Measurements from ENCODE around the gene COL27A1. TPM values are rescaled to one million over a fixed set of nuclear protein-coding genes. Genes with fewer than 3 reads are reported as not detected.

The COL27A1 gene
- total RNA-seq, 1 donor from 2014 or later, result 8.0 TPM

DNA sequence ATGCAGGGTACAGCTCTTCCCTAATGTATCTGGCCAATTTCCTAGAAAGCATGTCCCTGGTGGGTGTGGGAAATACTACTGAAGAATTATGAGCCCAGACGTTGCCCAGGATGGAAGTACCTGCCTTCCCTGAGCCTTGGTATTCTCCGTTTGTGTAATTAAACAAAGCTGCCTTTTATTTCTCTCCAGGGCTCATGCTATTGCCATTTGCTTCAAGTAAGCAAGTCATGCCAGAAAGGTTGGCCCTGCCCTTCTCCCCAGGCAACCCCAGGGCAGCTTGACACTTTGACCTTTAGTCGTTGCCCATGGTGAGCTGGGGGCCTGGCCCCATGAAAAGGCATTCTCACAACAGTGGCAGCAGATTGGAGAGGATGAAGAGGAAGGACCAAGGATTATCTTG, 4.4 kb downstream of the COL27A1 start:
- intact Hi-C loops (cut with DNase I), result no loop called here
- no peak for DNase-seq
- no peak for ATAC-seq (ENCODE audit: poor library complexity)

DNA sequence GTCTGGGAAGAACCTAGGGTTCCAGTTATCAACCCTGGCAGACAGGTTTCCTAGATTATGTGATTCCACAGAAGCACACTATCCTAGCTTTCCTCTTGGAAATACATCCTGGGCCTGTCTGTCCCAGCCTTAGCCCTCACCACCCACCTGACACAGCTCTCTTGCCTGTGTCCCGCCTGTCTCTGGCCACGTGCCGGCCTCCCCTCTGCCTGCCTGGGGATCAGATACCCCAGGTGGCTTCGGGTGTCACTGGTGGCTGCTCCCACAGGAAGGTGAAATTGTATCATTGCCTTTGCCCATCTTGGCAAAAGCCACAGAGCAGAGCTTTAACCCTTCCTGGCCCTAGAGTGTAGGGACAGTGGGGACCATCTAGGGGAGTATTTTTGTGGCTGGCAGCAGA, 6.2 kb downstream of the COL27A1 start:
- intact Hi-C loops (cut with DNase I), result no loop called here
- ATAC-seq (ENCODE audit: poor library complexity), result no peak
- DNase-seq, result no peak

DNA sequence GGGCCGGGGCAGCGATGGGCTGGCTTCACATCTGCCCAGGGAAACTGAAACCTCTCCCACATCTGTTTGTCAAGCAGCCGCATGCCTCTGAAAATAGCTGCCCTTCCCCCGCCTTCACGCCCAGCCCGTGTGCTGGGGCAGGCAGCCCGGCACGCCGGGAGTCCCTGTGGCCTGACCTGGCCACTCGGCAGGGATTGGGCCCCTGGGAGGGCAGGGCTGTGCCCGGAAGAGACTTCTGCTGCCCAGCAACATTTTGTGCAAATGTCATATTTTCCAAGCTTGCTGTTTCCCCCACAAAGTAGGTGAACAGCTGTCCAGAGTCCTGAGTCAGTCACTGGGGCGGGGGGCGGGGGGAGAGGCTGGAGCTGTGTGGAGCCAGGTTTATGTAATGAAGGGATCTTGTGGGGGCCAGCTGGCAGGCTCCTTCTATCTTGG, 8.2 kb downstream of the COL27A1 start:
- DNase-seq (peak; percentile 64), ATAC-seq (ENCODE audit: poor library complexity) (peak; percentile 88)
- intact Hi-C loops (cut with DNase I), result no loop called here

DNA sequence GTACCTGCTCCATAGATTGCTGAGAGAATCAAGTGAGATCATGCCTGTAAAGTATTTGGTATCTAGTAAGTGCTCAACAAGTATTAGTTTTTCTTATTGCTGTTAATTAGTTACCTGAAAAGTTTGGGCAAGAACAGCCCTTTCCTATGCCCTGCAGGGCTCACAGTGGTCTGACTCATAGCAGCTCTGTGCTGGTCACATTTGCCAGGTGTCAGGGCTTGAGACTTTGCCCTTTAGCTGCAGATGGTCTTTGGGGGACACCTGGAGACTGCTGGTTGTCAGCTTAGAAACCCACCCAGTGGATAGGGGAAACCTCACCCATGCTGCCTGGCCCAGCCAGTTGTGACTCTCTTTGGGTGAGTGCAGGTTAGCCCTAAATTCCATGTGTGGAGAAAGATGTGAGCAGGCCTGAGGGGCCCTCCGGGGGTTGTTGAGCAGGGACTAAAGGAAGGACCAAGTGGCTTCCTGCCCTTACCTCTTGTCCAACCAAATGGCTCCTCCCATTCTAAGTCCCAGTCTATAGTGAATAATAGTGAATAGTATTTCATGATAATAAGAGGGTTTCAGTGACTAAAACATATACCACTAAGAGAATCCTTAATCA, 9.0 kb downstream of the COL27A1 start:
- ATAC-seq (ENCODE audit: poor library complexity) (no peak), DNase-seq (no peak)
- intact Hi-C loops (cut with DNase I), result no loop called here

DNA sequence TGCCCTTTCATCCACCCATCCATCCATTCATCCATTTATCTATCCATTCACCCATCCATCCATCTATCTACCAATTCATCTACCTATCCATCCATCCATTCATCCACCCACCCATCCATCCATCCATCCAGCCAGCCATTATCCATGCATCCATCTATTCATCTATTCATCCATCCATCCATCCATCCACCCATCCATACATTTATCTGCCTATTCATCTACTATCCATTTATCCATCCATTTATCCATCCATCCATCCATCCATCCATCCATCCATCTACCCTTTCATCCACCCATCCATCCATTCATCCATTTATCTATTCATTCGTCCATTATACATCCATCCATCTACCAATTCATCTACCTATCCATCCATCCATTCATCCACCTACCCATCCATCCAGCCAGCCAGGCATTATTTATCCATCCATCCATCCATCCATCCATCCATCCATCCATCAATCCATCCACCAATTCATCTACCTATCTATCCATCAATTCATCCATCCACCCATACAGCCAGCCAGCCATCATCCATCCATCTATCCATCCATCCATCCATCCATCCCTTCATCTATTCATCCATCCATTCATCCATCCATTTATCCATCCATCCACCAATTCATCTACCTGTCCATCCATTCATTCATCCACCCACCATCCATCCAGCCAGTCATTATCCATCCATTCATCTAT, 10.2 kb downstream of the COL27A1 start:
- ATAC-seq (ENCODE audit: poor library complexity), result no peak
- intact Hi-C loops (cut with DNase I), result no loop called here
- DNase-seq, result no peak

DNA sequence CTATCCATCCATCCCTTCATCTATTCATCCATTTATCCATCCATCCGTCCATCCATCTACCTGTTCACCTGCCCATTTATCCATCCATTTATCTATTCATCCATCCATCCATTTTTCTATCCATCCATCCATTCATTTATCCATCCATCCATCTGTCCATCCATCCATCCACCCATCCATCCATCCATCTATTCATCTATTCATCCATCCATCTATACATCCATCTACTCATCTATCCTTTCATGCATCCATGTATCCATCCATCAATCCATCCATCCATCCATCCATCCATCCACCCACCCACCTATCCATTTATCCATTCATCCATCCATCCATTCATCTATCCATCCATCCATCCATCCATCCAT, 10.8 kb downstream of the COL27A1 start:
- ATAC-seq (ENCODE audit: poor library complexity), result no peak
- intact Hi-C loops (cut with DNase I), result no loop called here
- no peak for DNase-seq

DNA sequence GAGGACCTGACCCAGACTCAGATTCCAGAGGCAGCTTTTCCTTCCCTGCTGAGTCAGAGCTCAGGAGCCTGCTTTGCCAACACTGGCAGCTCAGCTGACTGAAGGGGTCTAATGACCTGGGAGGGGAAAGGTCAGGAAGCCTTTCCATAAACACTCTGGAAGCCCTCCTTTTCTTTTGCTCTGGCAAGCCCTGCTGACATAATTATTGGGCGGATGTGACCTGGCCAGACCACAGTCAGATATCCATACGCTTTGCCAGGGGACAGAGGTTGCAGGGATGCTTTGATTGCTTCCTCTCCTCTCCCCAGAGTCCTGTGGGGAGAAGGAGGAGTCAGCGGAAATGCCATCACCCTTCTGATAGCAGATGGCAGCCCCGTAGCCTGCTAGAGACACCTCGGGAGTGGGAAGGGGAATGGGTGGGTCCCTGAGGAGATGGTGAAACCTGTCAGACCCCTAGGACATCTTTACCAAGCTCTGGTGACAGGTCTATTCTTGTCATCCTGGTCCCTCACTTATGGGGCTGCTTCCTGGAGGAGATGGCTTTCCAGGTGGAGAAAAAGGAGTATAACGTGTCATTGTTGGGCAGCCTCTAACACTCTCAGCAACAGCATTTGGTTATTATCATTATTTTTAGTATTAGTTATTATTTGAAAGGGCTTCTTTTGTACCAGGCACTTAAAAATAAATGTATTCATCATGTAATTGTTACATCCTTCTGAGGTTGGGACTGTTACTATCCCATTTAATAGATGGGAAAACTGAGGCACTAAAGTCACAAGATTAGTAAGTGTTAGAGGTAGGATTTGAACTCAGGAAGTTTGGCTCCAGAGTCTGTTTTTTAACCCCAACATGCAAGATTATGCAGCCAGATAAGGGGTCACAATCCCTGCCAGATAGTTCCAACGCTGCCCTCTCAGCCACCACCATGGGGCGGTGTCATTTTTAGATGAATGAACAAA, 11.6 kb downstream of the COL27A1 start:
- ATAC-seq (ENCODE audit: poor library complexity) (no peak), DNase-seq (no peak)
- intact Hi-C loops (cut with DNase I), result no loop called here

DNA sequence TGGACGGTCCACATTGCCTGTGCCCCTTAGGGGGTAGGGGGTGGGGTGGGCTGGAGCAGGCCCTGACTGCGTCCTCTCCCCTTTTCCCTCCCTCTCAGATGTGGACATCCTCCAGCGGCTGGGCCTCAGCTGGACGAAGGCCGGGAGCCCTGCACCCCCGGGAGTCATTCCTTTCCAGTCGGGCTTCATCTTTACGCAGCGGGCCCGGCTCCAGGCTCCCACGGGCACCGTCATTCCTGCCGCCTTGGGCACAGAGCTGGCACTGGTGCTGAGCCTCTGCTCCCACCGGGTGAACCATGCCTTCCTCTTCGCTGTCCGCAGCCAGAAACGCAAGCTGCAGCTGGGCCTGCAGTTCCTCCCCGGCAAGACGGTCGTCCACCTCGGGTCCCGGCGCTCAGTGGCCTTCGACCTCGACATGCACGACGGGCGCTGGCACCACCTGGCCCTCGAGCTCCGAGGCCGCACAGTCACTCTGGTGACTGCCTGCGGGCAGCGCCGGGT, 12.3 kb downstream of the COL27A1 start:
- DNase-seq (no peak), ATAC-seq (ENCODE audit: poor library complexity) (no peak)
- intact Hi-C loops (cut with DNase I), result no loop called here

DNA sequence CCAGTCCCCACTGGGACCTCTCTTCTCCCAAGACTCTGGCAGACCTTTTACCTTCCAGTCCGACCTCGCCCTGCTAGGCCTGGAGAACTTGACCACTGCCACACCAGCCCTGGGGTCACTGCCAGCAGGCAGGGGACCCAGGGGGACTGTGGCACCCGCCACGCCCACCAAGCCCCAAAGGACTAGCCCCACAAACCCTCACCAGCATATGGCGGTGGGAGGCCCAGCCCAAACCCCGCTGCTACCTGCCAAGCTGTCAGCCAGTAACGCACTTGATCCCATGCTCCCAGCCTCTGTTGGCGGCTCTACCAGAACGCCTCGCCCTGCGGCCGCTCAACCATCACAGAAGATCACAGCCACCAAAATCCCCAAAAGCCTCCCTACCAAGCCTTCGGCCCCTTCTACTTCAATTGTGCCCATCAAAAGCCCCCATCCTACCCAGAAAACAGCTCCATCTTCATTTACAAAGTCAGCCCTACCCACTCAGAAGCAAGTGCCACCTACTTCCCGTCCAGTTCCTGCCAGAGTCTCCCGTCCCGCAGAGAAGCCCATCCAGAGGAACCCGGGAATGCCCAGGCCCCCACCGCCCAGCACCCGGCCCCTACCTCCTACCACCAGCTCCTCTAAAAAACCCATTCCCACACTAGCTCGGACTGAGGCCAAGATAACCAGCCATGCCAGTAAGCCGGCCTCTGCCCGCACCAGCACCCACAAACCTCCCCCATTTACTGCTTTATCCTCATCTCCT, 13.1 kb downstream of the COL27A1 start:
- intact Hi-C loops (cut with DNase I), result no loop called here
- no peak for ATAC-seq (ENCODE audit: poor library complexity)
- no peak for DNase-seq

DNA sequence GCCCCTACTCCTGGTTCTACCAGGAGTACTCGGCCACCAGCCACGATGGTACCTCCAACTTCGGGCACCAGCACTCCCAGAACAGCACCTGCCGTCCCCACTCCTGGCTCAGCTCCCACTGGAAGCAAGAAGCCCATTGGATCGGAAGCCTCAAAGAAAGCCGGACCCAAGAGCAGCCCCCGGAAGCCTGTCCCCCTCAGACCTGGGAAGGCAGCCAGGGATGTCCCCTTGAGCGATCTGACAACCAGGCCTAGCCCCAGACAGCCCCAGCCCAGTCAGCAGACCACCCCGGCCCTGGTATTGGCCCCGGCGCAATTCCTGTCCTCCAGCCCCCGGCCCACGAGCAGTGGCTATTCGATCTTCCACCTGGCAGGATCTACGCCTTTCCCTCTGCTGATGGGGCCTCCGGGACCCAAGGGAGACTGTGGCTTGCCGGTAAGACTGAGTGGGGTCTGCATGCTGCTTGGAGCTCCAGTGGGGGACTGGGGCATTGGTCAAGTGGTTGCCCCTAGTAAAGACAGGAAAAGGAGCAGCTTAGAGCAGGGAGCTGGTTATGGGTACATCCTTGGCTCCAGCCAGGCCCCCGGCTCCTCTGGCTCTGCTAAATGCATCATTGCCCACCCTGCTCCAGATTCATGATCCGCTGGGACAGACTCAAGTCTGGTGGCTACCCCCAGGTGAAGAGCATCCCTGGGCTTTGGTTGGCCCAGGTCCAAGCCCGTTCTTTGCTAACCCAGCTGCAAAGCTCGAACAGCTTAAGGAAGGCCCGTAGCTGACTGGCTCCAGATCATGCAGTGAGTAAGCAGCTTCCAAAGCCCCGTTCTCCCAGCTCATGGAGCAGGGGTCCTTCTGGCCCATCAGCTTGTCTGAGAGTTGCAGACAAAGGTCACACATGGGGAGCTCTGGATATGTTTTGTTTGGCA, 14.0 kb downstream of the COL27A1 start:
- DNase-seq (no peak), ATAC-seq (ENCODE audit: poor library complexity) (peak; percentile 34)
- intact Hi-C loops (cut with DNase I), result no loop called here

DNA sequence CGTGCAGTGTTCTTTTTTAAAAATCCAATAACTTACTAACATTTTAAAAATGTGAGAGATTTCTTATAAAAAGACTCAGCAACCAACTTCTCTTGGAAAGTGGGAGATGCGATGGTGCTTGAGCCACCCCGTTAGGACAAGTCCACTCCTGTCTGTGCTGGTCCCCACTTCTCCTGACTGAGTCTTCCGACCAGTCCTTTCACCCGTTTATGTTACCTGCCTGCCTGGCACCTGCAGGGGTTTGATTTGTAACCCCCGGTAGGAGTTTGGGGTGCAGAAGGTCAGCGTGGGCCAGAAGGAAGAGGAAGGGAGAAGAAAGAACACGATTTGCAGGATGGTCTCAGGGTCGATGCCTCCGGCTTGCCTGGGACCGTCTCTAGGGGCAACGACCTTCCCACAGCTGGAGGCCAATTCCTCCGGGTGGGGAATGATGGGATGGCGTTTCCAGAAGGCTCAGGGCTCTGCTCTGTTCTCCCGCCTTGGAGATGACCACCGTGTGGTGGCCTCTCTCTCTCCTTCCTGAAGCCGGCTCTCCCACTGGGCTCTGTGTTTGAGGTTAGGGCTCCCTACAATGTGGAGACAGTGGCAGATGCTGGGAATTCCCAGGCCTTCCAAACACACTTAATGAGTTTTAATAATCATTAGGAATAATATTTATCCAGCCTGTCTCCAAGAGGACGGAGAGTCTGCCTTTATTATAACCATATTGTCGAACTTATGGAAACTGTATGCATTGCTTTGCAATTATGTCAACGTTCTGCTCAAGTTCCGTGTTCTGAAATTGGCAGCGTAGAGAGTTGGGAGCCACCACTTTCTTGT, 14.8 kb downstream of the COL27A1 start:
- intact Hi-C loops (cut with DNase I), result no loop called here
- DNase-seq (no peak), ATAC-seq (ENCODE audit: poor library complexity) (no peak)

DNA sequence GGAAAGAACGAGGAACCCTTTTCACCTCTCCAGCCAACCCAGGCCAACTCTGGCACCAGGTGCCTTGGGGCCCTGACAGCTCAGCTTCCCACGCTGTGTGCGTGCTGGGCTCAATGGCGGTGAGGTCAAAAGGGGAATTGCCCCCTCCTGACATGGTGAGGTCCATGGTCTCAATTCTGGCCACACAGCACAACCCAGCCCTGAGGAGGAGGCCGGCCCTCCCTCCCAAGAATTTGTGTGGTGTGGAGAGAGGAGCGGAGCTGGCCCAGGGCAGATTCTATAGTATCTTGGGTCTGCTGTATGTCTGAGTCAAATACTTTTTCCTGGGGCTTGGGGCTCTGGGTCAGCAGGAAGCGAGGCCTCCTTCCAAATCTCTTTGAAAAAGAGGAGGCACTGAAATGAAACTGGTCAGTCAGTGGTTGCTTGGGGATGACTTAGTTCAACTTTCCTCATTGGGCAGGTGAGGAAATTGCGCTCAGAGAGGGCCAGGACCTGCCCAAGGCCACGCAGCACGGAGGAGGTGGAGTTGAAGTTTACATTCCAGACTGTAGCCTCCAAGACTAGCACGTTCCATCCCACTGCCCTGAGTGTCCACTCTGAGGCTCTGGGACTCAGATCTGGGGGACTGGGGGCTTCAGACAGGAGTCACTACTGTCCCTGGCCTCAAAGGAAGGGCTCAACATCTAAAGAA, 15.6 kb downstream of the COL27A1 start:
- DNase-seq, result no peak
- ATAC-seq (ENCODE audit: poor library complexity), result no peak
- intact Hi-C loops (cut with DNase I), result no loop called here

DNA sequence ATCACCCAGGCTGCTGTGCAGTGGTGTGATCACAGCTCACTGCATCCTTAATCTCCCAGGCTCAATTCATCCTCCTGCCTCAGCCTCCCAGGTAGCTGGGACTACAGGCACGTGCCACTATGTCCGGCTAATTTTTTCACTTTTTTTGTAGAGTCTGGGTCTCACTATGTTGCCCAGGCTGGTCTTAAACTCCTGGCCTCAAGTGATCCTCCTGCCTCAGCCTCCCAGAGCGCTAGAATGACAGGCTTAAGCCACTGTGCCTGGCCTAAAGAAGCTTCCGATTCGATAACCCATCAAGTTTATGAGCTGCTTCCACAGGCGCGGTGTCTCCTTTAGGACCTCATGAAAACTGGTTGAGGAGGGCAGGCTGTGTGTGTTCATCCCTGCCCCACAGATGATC, 16.2 kb downstream of the COL27A1 start:
- intact Hi-C loops (cut with DNase I), result no loop called here
- DNase-seq (no peak), ATAC-seq (ENCODE audit: poor library complexity) (no peak)

DNA sequence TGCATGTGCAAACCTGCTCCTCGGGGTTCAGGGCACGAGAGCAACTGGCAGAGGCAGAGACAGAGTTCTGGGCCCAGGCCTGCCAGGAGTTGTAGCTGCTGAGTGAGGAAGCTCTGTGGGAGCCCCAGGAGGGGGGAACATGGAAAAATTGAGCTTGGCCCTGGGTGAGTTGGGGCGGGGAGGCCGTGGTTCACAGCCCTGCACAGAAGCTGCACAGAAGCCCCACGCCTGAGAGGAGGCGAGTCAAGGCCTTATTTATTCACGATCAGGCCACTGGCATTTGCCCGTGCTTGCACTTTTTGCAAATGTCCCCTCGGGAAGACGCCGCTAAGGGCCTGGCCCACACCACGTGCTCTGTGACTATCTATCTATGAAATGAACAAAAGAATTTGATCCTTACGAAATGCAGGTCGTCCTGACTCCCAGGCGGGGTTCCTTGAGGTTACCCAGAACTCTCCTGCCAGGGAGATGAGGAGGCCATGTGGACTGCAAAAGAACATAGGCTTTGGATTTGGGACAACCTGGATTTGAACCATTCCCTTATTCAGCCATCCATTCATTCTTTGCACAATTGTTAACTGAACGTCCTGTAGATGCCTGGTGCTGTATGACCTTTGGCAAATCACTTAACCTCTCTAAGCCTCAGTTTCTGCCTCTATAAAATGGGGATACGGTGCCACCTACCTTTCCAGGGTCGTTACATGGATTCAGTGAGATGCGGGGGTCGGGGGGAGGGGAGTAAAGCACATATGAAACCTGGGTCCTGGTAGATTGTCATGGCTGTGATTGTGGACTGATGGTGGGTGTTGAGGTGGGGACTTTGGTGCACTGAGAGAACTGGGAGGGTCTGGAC, 17.9 kb downstream of the COL27A1 start:
- peak; percentile 4 for ATAC-seq (ENCODE audit: poor library complexity)
- DNase-seq, result no peak
- intact Hi-C loops (cut with DNase I), result no loop called here

DNA sequence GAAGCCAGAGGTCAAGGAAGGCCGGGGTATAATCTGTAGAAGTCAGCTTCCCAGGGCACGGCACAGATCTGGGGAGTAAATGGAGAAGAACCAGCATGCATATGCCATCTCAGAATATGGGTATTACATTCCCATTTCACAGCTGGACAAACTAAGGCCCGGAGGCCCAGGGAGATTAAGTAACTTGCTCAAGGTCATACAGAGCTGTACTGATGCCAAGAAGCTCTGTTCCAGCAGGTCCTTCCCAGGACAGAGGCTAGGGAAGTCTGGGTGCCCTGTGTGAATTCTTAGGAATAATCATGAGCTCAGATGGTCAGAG, 19.2 kb downstream of the COL27A1 start:
- intact Hi-C loops (cut with DNase I), result no loop called here
- no peak for DNase-seq
- no peak for ATAC-seq (ENCODE audit: poor library complexity)

Measured in Right ventricle myocardium superior (tissue), 1 donor.